ENCODE results near the gene KCNN3.

DNA sequence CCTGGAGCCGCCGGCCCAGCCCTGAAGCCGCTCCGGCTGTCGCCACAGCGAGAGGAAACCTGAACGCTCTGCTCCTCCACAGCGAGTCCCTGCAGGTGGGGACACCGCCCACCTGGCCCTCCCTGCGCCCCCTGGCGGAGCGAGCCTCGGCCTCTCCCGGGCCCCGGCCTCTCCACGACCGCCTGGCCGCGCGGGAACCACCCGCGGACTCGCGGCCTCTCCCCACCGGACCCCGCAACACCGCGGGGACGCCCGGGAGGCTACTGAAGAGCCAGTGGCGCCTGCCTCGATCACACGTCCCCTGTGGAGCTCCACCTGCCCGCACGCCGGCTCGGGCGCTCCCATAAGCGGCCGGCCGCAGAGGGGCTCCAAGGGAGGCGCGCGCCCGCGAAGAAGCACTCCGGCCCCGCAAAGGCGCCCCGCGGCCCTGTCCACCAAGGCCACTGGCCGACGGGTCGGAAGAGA is 109.6 kb downstream of the KCNN3 start:
- TF ChIP-seq, protein P1, sequence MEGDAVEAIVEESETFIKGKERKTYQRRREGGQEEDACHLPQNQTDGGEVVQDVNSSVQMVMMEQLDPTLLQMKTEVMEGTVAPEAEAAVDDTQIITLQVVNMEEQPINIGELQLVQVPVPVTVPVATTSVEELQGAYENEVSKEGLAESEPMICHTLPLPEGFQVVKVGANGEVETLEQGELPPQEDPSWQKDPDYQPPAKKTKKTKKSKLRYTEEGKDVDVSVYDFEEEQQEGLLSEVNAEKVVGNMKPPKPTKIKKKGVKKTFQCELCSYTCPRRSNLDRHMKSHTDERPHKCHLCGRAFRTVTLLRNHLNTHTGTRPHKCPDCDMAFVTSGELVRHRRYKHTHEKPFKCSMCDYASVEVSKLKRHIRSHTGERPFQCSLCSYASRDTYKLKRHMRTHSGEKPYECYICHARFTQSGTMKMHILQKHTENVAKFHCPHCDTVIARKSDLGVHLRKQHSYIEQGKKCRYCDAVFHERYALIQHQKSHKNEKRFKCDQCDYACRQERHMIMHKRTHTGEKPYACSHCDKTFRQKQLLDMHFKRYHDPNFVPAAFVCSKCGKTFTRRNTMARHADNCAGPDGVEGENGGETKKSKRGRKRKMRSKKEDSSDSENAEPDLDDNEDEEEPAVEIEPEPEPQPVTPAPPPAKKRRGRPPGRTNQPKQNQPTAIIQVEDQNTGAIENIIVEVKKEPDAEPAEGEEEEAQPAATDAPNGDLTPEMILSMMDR (IDR thresholded peaks at IDR 0.05; ENCODE audit: insufficient read depth, low read length) = peak; percentile 13
- no peak for TF ChIP-seq POLR2AphosphoS5 (IDR thresholded peaks at IDR 0.05; ENCODE audit: low read depth)
- TF ChIP-seq, protein P2, sequence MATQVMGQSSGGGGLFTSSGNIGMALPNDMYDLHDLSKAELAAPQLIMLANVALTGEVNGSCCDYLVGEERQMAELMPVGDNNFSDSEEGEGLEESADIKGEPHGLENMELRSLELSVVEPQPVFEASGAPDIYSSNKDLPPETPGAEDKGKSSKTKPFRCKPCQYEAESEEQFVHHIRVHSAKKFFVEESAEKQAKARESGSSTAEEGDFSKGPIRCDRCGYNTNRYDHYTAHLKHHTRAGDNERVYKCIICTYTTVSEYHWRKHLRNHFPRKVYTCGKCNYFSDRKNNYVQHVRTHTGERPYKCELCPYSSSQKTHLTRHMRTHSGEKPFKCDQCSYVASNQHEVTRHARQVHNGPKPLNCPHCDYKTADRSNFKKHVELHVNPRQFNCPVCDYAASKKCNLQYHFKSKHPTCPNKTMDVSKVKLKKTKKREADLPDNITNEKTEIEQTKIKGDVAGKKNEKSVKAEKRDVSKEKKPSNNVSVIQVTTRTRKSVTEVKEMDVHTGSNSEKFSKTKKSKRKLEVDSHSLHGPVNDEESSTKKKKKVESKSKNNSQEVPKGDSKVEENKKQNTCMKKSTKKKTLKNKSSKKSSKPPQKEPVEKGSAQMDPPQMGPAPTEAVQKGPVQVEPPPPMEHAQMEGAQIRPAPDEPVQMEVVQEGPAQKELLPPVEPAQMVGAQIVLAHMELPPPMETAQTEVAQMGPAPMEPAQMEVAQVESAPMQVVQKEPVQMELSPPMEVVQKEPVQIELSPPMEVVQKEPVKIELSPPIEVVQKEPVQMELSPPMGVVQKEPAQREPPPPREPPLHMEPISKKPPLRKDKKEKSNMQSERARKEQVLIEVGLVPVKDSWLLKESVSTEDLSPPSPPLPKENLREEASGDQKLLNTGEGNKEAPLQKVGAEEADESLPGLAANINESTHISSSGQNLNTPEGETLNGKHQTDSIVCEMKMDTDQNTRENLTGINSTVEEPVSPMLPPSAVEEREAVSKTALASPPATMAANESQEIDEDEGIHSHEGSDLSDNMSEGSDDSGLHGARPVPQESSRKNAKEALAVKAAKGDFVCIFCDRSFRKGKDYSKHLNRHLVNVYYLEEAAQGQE (IDR thresholded peaks at IDR 0.05; ENCODE audit: insufficient replicate concordance, low read depth) = no peak
